ENCODE data around the gene ANO9.

The ANO9 gene

GRCh38 chr11:409008-409599 is 32.7 kb downstream of the ANO9 start:
- H3K36me3 ChIP-seq, result no peaks in the 10 kb centered on the region

GRCh38 chr11:408154-409007 is 33.4 kb downstream of the ANO9 start:
- Histone ChIP-seq H3K36me3 (no peaks in the 10 kb centered on the region), H3K9me3 (ENCODE audit: severe bottlenecking) (peaks cover 5% of the 10 kb centered on the region), H3K4me3 (ENCODE audit: low read depth, low read length) (no peak overlapping the region), H3K27ac (no peak overlapping the region), H3K27me3 (ENCODE audit: insufficient read depth, low read depth, severe bottlenecking) (peaks cover 2% of the 10 kb centered on the region)
- no peak for DNase-seq
- no peak for TF ChIP-seq CTCF (IDR thresholded peaks at IDR 0.05; ENCODE audit: low read depth, low read length)

More at GRCh38 chr11:409008-409599, 32.7 kb downstream of the ANO9 start:
- Histone ChIP-seq H3K9me3 (ENCODE audit: severe bottlenecking) (peaks cover 5% of the 10 kb centered on the region), H3K4me3 (ENCODE audit: low read depth, low read length) (no peak overlapping the region), H3K27me3 (ENCODE audit: insufficient read depth, low read depth, severe bottlenecking) (peaks cover 2% of the 10 kb centered on the region), H3K27ac (no peak overlapping the region)
- no peak for TF ChIP-seq CTCF (IDR thresholded peaks at IDR 0.05; ENCODE audit: low read depth, low read length)
- no peak for DNase-seq

- no peak for TF ChIP-seq CTCF (IDR thresholded peaks at IDR 0.05; ENCODE audit: low read depth, low read length)
- Histone ChIP-seq H3K36me3 (no peaks in the 10 kb centered on the region), H3K9me3 (ENCODE audit: severe bottlenecking) (peaks cover 5% of the 10 kb centered on the region), H3K27ac (no peak overlapping the region), H3K4me3 (ENCODE audit: low read depth, low read length) (no peak overlapping the region), H3K27me3 (ENCODE audit: insufficient read depth, low read depth, severe bottlenecking) (no peaks in the 10 kb centered on the region)
- DNase-seq, result no peak
These were observed 34.1 kb downstream of the ANO9 start for GRCh38 chr11:407651-408123.

GRCh38 chr11:406796-407650 is 34.8 kb downstream of the ANO9 start:
- Histone ChIP-seq H3K4me3 (ENCODE audit: low read depth, low read length) (no peak overlapping the region), H3K27me3 (ENCODE audit: insufficient read depth, low read depth, severe bottlenecking) (no peaks in the 10 kb centered on the region), H3K9me3 (ENCODE audit: severe bottlenecking) (peaks cover 5% of the 10 kb centered on the region), H3K27ac (no peak overlapping the region), H3K36me3 (no peaks in the 10 kb centered on the region)
- no peak for DNase-seq
- TF ChIP-seq CTCF (IDR thresholded peaks at IDR 0.05; ENCODE audit: low read depth, low read length), result no peak

- no peak for TF ChIP-seq CTCF (IDR thresholded peaks at IDR 0.05; ENCODE audit: low read depth, low read length)
- no peaks in the 10 kb centered on the region for H3K36me3 ChIP-seq
- no peak overlapping the region for H3K4me3 ChIP-seq (ENCODE audit: low read depth, low read length)
- DNase-seq, result no peak
- H3K27me3 ChIP-seq (ENCODE audit: insufficient read depth, low read depth, severe bottlenecking), result no peaks in the 10 kb centered on the region
- H3K9me3 ChIP-seq (ENCODE audit: severe bottlenecking), result peaks cover 5% of the 10 kb centered on the region
- H3K27ac ChIP-seq, result no peak overlapping the region
These were observed 35.6 kb downstream of the ANO9 start for GRCh38 chr11:405954-406795.
